A673 (cell line): ENCODE data around the gene SMC2. TPM values are rescaled to one million over a fixed set of nuclear protein-coding genes. Genes with fewer than 3 reads are reported as not detected.

ENCODE experiments used
- Bru-seq: library from RNA; stranded (reverse); fragments of 400-500 nt; gene quantifications from one replicate; lab custom pipeline; 2021; lab: Mats Ljungman, UMichigan
- BruChase-seq, 2 experiments: library from RNA; stranded (reverse); fragments of 400-500 nt; gene quantifications; one replicate each; lab custom pipeline; 2021; lab: Mats Ljungman, UMichigan
- BruUV-seq: library from RNA; stranded (reverse); fragments of 400-500 nt; replicated peaks from 2 replicates; lab custom pipeline; 2021; lab: Mats Ljungman, UMichigan
- CTCF ChIA-PET: fragments of 300-600 bp; sonication (Branson Sonifier 250); formaldehyde crosslinking; loops from one replicate; lab custom pipeline; 2022; ENCODE audit warnings: antibody characterized with exemption; lab: Charles Lee
- POLR2A ChIA-PET: fragments of 300-600 bp; sonication (Branson Sonifier 250); formaldehyde crosslinking; loops from one replicate; lab custom pipeline; 2022; ENCODE audit warnings: antibody characterized with exemption; ENCODE audit not compliant: low non-redundant PET; lab: Charles Lee
- DNase-seq: peaks from one replicate; pipeline ENCODE4 v3.0.0-alpha.2; 2015; ENCODE audit warnings: low spot score
- H3K27ac ChIP-seq: fragments of 200-600 bp; sonication (generic); 2 replicates; pipeline ENCODE4 v1.5.1; 2016; ENCODE audit warnings: mixed run types, low read depth, mild to moderate bottlenecking, mixed read lengths, antibody characterized with exemption, low read length; ENCODE audit not compliant: poor library complexity, severe bottlenecking
- H3K27me3 ChIP-seq: fragments of 200-600 bp; sonication (generic); replicated peaks from 2 replicates; pipeline ENCODE4 v1.6.1; 2017; ENCODE audit warnings: mixed run types, low read depth, mild to moderate bottlenecking, mixed read lengths, antibody characterized with exemption, low read length; ENCODE audit not compliant: insufficient read depth, poor library complexity
- H3K36me3 ChIP-seq: fragments of 200-600 bp; sonication (generic); 2 replicates; pipeline ENCODE4 v1.6.1; 2016; ENCODE audit warnings: mixed run types, mild to moderate bottlenecking, mixed read lengths, antibody characterized with exemption, low read length; ENCODE audit not compliant: insufficient read depth, poor library complexity, severe bottlenecking
- H3K4me1 ChIP-seq: fragments of 200-600 bp; sonication (generic); 2 replicates; pipeline ENCODE4 v1.6.1; 2017; ENCODE audit warnings: mixed run types, mild to moderate bottlenecking, mixed read lengths, antibody characterized with exemption, low read length; ENCODE audit not compliant: insufficient read depth, poor library complexity, severe bottlenecking
- H3K4me3 ChIP-seq: fragments of 200-600 bp; sonication (generic); 2 replicates; pipeline ENCODE4 v1.5.1; 2016; ENCODE audit warnings: low read depth, mixed run types, mild to moderate bottlenecking, mixed read lengths, low read length; ENCODE audit not compliant: poor library complexity, severe bottlenecking
- H3K9me3 ChIP-seq: fragments of 200-600 bp; sonication (generic); 2 replicates; pipeline ENCODE4 v1.6.1; 2016; ENCODE audit warnings: mixed run types, low read depth, mild to moderate bottlenecking, mixed read lengths, antibody characterized with exemption, low read length; ENCODE audit not compliant: poor library complexity, severe bottlenecking
- CTCF ChIP-seq: fragments of 300-800, 200-600 bp; sonication (generic); conservative IDR thresholded peaks from 2 replicates; pipeline ENCODE4 v1.5.1; 2017; ENCODE audit warnings: low read depth, mild to moderate bottlenecking, antibody characterized with exemption, low read length, moderate library complexity, mixed read lengths
- EZH2 ChIP-seq: fragments of 200-600 bp; sonication (generic); IDR thresholded peaks from 2 replicates; pipeline ENCODE4 v1.6.1; 2017; ENCODE audit warnings: borderline replicate concordance, low read depth, mild to moderate bottlenecking, mixed read lengths, antibody characterized with exemption, low read length; ENCODE audit not compliant: poor library complexity, severe bottlenecking
- intact Hi-C: fragments of 100-400 bp; cut with micrococcal nuclease; formaldehyde crosslinking; loops from one replicate; pipeline ENCODE4 v1.10.0; 2022; ENCODE audit not compliant: unreplicated experiment
- long read RNA-seq: library from polyadenylated mRNA; stranded (forward); transcript quantifications from one replicate; pipeline ENCODE4 v2.0.0, GENCODE V29; 2022
- total RNA-seq: library from RNA; stranded (reverse); gene quantifications from 2 replicates; pipeline ENCODE4 v1.2.3, GENCODE V29; 2021

The SMC2 gene
- total RNA-seq, result 67.9 and 73.6 TPM in 2 replicates
- percentile 93 among the genes with signal in this experiment for Bru-seq, nascent RNA
- BruChase-seq, experiment 1, labeled RNA remaining after a 2-hour chase, result percentile 92 among the genes with signal in this experiment
- BruChase-seq, experiment 2, labeled RNA remaining after a 6-hour chase, result percentile 97 among the genes with signal in this experiment
- long read RNA-seq, full-length matches to known transcripts, result 39 of 132 reads
- long read RNA-seq, partial matches to known transcripts, result 18 of 132 reads
- long read RNA-seq, other reads (novel, unspliced or antisense), result 75 of 132 reads

DNA sequence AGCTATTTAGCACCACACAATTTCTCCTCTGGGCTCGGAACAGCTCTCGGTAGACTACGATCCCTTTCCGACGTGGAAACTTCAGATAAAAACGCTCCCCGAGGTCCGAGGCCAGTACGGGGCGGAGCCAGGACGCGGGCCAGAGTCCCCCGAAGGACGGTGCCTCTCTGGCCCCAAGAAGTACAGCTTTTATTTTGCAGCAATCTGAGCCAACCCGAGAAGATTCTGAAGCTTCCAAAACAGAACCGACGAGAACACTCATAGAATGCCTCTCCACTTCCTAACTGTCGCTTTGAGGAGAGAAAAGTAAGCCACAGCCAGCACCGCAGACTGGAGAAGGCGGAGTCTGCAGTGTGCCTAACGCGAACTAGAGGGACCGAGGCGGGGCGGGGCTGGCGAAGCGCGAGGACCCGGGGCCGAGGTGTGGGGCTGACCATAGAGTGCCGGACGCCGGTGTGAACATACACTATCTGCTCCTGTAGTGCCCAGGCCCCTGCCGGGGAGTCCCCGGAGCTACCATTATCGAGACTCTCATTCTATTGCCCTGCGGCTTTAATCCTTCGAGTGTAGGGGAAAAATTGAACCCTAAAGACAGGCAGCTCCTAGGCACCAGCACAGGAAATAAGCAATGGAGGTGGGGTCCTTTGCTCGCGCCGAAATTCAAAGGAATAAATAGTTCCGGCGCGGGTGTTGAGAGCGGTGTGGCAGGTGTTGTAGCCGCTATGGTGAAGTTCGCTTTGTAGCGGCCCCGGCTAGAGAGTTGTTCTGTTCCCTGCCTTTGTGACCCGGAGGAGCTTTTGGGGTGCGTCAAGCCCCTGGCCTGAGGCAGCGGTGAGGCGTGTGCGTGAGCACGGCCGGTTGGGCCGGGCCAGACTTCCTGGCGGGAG, at the start of gene SMC2:
TSS of gene SMC2 (plus strand) at position 663 of the 887 bp plus-strand sequence. CDS start 1,076 bp downstream, outside the sequence.
- TF ChIP-seq EZH2 (no peak), CTCF (no peak)
- Histone ChIP-seq H3K27me3 (no peaks in the 10 kb centered on the region), H3K4me1 (peaks cover 18% of the 10 kb centered on the region), H3K36me3 (peaks cover 20% of the 10 kb centered on the region), H3K27ac (peak within 1 kb of the TSS; percentile 97), H3K9me3 (no peaks in the 10 kb centered on the region), H3K4me3 (peak within 1 kb of the TSS; percentile 64)
- CTCF ChIA-PET, result no interaction called here
- intact Hi-C loops, result no loop called here
- peak; percentile 95 for DNase-seq
- no TSS peak for BruUV-seq
- POLR2A ChIA-PET, result interaction anchor here (0.6 kb wide), 1 partner anchor 147 kb away, joined by 3 read pairs; no protein-coding TSS in a partner anchor

GRCh38 chr9:104068546-104068945, 25.6 kb upstream of the SMC2 start:
- H3K27ac ChIP-seq, result no peak overlapping the region
- intact Hi-C loops, result no loop called here
- no peaks in the 10 kb centered on the region for H3K9me3 ChIP-seq
- no peaks in the 10 kb centered on the region for H3K27me3 ChIP-seq
- H3K36me3 ChIP-seq, result no peaks in the 10 kb centered on the region
- no TSS peak for BruUV-seq
- POLR2A ChIA-PET, result no interaction called here
- TF ChIP-seq EZH2 (no peak), CTCF (no peak)
- H3K4me3 ChIP-seq, result no peak overlapping the region
- DNase-seq, result no peak
- CTCF ChIA-PET, result no interaction called here
- no peaks in the 10 kb centered on the region for H3K4me1 ChIP-seq

DNA sequence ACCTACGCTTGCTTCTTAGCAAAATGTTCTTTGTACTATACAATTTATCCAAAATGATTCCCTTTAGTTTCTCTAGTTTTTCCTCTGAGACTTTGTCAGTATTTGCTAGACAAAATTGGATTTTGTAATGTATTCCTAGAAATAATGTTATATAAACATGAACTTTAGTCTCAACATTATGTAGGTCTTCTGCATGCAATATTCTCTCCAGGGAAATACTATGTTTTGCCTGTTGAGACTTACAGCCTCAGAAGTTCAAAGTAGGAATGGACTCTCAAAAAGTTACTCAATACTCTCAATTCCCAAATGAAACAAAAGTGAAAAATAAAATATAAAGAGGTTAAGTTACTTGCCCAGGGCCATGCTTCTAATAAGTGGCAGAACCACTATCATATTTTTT, 24.8 kb upstream of the SMC2 start:
- no peaks in the 10 kb centered on the region for H3K4me1 ChIP-seq
- no peak overlapping the region for H3K4me3 ChIP-seq
- TF ChIP-seq EZH2 (no peak), CTCF (no peak)
- BruUV-seq, result no TSS peak
- no peaks in the 10 kb centered on the region for H3K27me3 ChIP-seq
- H3K27ac ChIP-seq, result no peak overlapping the region
- no peaks in the 10 kb centered on the region for H3K36me3 ChIP-seq
- no peak for DNase-seq
- H3K9me3 ChIP-seq, result no peaks in the 10 kb centered on the region
- CTCF ChIA-PET, result no interaction called here
- intact Hi-C loops, result no loop called here
- POLR2A ChIA-PET, result no interaction called here
